HG03280 (cell line): Measurements from ENCODE around the gene C4BPA.

Experiments
- ATAC-seq: cut with Tn5 transposase; IDR thresholded peaks from one replicate; pipeline ENCODE4 v1.9.1; 2021; ENCODE audit warnings: mild to moderate bottlenecking, moderate library complexity; ENCODE audit not compliant: unreplicated experiment

Gene C4BPA

GRCh38 chr1:207112616-207113296 lies 8.7 kb downstream of the C4BPA start:
- ATAC-seq = no peak

GRCh38 chr1:207115269-207115668 lies 11.2 kb downstream of the C4BPA start:
- ATAC-seq = no peak

GRCh38 chr1:207124389-207124788 lies 20.4 kb downstream of the C4BPA start:
- no peak for ATAC-seq

GRCh38 chr1:207128336-207128921 lies 24.4 kb downstream of the C4BPA start:
- ATAC-seq = no peak

GRCh38 chr1:207129053-207129452 lies 25.0 kb downstream of the C4BPA start:
- ATAC-seq = no peak

GRCh38 chr1:207130252-207131036 lies 26.4 kb downstream of the C4BPA start:
- no peak for ATAC-seq

- no peak for ATAC-seq
Observed at GRCh38 chr1:207131163-207131562, 27.1 kb downstream of the C4BPA start.

- ATAC-seq = no peak
Observed at GRCh38 chr1:207134581-207134980, 30.5 kb downstream of the C4BPA start.

GRCh38 chr1:207139616-207140015 lies 35.6 kb downstream of the C4BPA start:
- no peak for ATAC-seq

- ATAC-seq = no peak
Observed at GRCh38 chr1:207140536-207140935, 36.5 kb downstream of the C4BPA start.

GRCh38 chr1:207145401-207146058 lies 41.5 kb downstream of the C4BPA start:
- no peak for ATAC-seq

- ATAC-seq = no peak
Observed at GRCh38 chr1:207151920-207152319, 47.9 kb downstream of the C4BPA start.

- ATAC-seq = no peak
Observed at GRCh38 chr1:207152792-207153468, 48.9 kb downstream of the C4BPA start.

- ATAC-seq = no peak
Observed at GRCh38 chr1:207155028-207155427, 51.0 kb downstream of the C4BPA start.

GRCh38 chr1:207156095-207156494 lies 52.1 kb downstream of the C4BPA start:
- no peak for ATAC-seq

GRCh38 chr1:207156826-207157225 lies 52.8 kb downstream of the C4BPA start:
- no peak for ATAC-seq

GRCh38 chr1:207164086-207164485 lies 60.1 kb downstream of the C4BPA start:
- no peak for ATAC-seq

GRCh38 chr1:207172321-207172720 lies 68.3 kb downstream of the C4BPA start:
- ATAC-seq = no peak

- ATAC-seq = no peak
Observed at GRCh38 chr1:207172885-207173284, 68.9 kb downstream of the C4BPA start.

- no peak for ATAC-seq
Observed at GRCh38 chr1:207173396-207173795, 69.4 kb downstream of the C4BPA start.

- ATAC-seq = no peak
Observed at GRCh38 chr1:207174913-207175312, 70.9 kb downstream of the C4BPA start.
